B cell (primary cell): Measurements from ENCODE around the gene EXOC7. TPM values are rescaled to one million over a fixed set of nuclear protein-coding genes. Genes with fewer than 3 reads are reported as not detected.

Experiments
- ATAC-seq: fragments of 200-7000 bp; cut with Tn5 transposase; one replicate; pipeline ENCODE4 v1.10.0; 2021; ENCODE audit warnings: low read depth, mild to moderate bottlenecking, moderate number of reproducible peaks, moderate library complexity
- CTCF ChIA-PET: fragments of 350-600 bp; sonication (Branson Sonifier 250); formaldehyde crosslinking; loops from one replicate; lab custom pipeline; 2021; ENCODE audit warnings: antibody characterized with exemption, inconsistent platforms; lab: Charles Lee
- POLR2A ChIA-PET: fragments of 350-600 bp; sonication (Branson Sonifier 250); formaldehyde crosslinking; loops from one replicate; lab custom pipeline; 2021; ENCODE audit warnings: antibody characterized with exemption; lab: Charles Lee
- DNase-seq: peaks from one replicate; pipeline ENCODE4 v3.0.0; 2013
- H2AFZ ChIP-seq: 2 replicates; pipeline ENCODE4 v1.6.1; 2012; ENCODE audit warnings: mild to moderate bottlenecking, low read depth, low read length; ENCODE audit not compliant: insufficient read depth, poor library complexity, severe bottlenecking
- H3K27ac ChIP-seq, 2 donors: 1 replicate in 1 of 2; 2 replicates in 1 of 2; pipeline ENCODE4 v1.5.1; 2012 to 2013; ENCODE audit warnings: low read length in 2 of 2, mild to moderate bottlenecking in 2 of 2, moderate library complexity in 1 of 2
- H3K27me3 ChIP-seq, 4 experiments: fragments of 200-600 bp in 1 of 4; sonication (generic) in 1 of 4; replicated peaks in 1 of 4; 1 replicate in 2 of 4; 2 replicates in 2 of 4; pipeline versions ENCODE4 v1.6.1 to v1.7.0; 2013 to 2016; ENCODE audit warnings: low read length in 3 of 4, mild to moderate bottlenecking in 2 of 4, mixed read lengths in 1 of 4, moderate library complexity in 1 of 4; ENCODE audit not compliant: insufficient read depth in 4 of 4, control insufficient read depth in 3 of 4; ENCODE audit errors: control extremely low read depth in 1 of 4
- H3K36me3 ChIP-seq, 2 experiments: replicated peaks in 1 of 2; 1 replicate in 1 of 2; 2 replicates in 1 of 2; pipeline versions ENCODE4 v1.6.1 to v1.7.1; 2013; ENCODE audit warnings: low read length in 1 of 2; ENCODE audit not compliant: insufficient read depth in 2 of 2, control insufficient read depth in 1 of 2; ENCODE audit errors: control extremely low read depth in 1 of 2, extremely low read depth in 1 of 2
- H3K4me1 ChIP-seq, 2 donors: fragments of 200-600 bp in 1 of 2; sonication (generic) in 1 of 2; 1 replicate in 1 of 2; 2 replicates in 1 of 2; pipeline versions ENCODE4 v1.5.1 to v1.6.1; 2013 to 2017; ENCODE audit warnings: low read length in 2 of 2; ENCODE audit not compliant: control insufficient read depth in 2 of 2, insufficient read depth in 2 of 2
- H3K4me2 ChIP-seq: replicated peaks from 2 replicates; pipeline ENCODE3; 2012; ENCODE audit warnings: mild to moderate bottlenecking, low read depth, low read length; ENCODE audit not compliant: poor library complexity, severe bottlenecking
- H3K4me3 ChIP-seq, 5 experiments: fragments of 200-600 bp in 1 of 5; sonication (generic) in 1 of 5; 1 replicate in 3 of 5; 2 replicates in 2 of 5; pipeline versions ENCODE4 v1.5.1 to v1.7.0; 2011 to 2016; ENCODE audit warnings: low read length in 4 of 5, mild to moderate bottlenecking in 4 of 5, low read depth in 2 of 5, control low read depth in 1 of 5, moderate library complexity in 1 of 5; ENCODE audit not compliant: insufficient read depth in 1 of 5; ENCODE audit errors: control extremely low read depth in 1 of 5, extremely low read depth in 1 of 5
- H3K79me2 ChIP-seq: fragments of 200-600 bp; sonication (generic); one replicate; pipeline ENCODE4 v1.6.0; 2016; ENCODE audit warnings: low read length; ENCODE audit not compliant: control insufficient read depth, insufficient read depth
- H3K9ac ChIP-seq: fragments of 200-600 bp; sonication (generic); 2 replicates; pipeline ENCODE4 v1.6.1; 2017; ENCODE audit warnings: mild to moderate bottlenecking, low read length, moderate library complexity
- H3K9me3 ChIP-seq, 3 donors: one replicate each; pipeline versions ENCODE4 v1.6.1 to v1.7.1; 2013; ENCODE audit warnings: low read length in 2 of 3; ENCODE audit not compliant: control insufficient read depth in 2 of 3, insufficient read depth in 1 of 3; ENCODE audit errors: control extremely low read depth in 1 of 3
- H4K20me1 ChIP-seq: 2 replicates; pipeline ENCODE4 v1.6.0; 2012; ENCODE audit warnings: mild to moderate bottlenecking, low read length; ENCODE audit not compliant: insufficient read depth, control insufficient read depth, poor library complexity, severe bottlenecking
- H3K27ac Mint-ChIP-seq: one replicate; pipeline ENCODE4 v1.8.0; 2021; ENCODE audit warnings: mixed read lengths
- H3K27me3 Mint-ChIP-seq: one replicate; pipeline ENCODE4 v1.8.0; 2021; ENCODE audit warnings: mixed read lengths
- H3K4me1 Mint-ChIP-seq: one replicate; pipeline ENCODE4 v1.8.0; 2021; ENCODE audit warnings: mixed read lengths
- H3K4me3 Mint-ChIP-seq: one replicate; pipeline ENCODE4 v1.8.0; 2021; ENCODE audit warnings: mixed read lengths
- H3K9me3 Mint-ChIP-seq: one replicate; pipeline ENCODE4 v1.8.0; 2022; ENCODE audit warnings: mixed read lengths; ENCODE audit not compliant: insufficient read depth
- CTCF ChIP-seq: fragments of 200-600 bp; IDR thresholded peaks from one replicate; pipeline ENCODE4 v1.8.0; 2022; ENCODE audit warnings: antibody characterized with exemption, mild to moderate bottlenecking
- EZH2 ChIP-seq: IDR thresholded peaks from 2 replicates; pipeline ENCODE4 v1.6.1; 2012; ENCODE audit warnings: borderline replicate concordance, low read depth, mild to moderate bottlenecking, moderate library complexity, low read length; ENCODE audit not compliant: insufficient read depth, poor library complexity, severe bottlenecking
- WGBS: methylation state at CpG from one replicate; pipeline ENCODE4 v1.1.5; 2013; ENCODE audit warnings: missing lambda C conversion rate; ENCODE audit not compliant: insufficient coverage; 5-methylcytosine and 5-hydroxymethylcytosine counted together
- intact Hi-C: fragments of 100-400 bp; cut with micrococcal nuclease; formaldehyde crosslinking; loops from one replicate; pipeline ENCODE4 v1.10.0; 2022
- polyA plus RNA-seq: library from polyadenylated mRNA; depleted of rRNA; stranded (reverse); fragments of >200 nt; gene quantifications from 2 replicates; pipeline ENCODE4 v1.2.3, GENCODE V29; 2012
- total RNA-seq, 2 donors: library from RNA; stranded (reverse); fragments of 120-200 nt in 1 of 2; gene quantifications; 1 replicate in 1 of 2; 2 replicates in 1 of 2; pipeline versions ENCODE4 v1.2.3 to v1.2.4, GENCODE V29; 2013 to 2022

EXOC7 gene
- total and polyA plus RNA-seq, 2 donors (not counting 1 experiment from before 2014, with no cell fraction given) = 105 to 194 TPM

GRCh38 chr17:76145231-76146052, 41.9 kb upstream of the EXOC7 start:
- H3K27me3 ChIP-seq = peaks cover 0 to 10% (median 5%) of the 10 kb centered on the region in 4 experiments
- Mint-ChIP-seq H3K4me1 (peaks cover 60% of the 10 kb centered on the region), H3K27me3 (no peaks in the 10 kb centered on the region), H3K4me3 (peak overlapping the region; percentile 81), H3K9me3 (no peaks in the 10 kb centered on the region), H3K27ac (peak overlapping the region; percentile 95)
- H2AFZ ChIP-seq = peak overlapping the region; percentile 80
- TF ChIP-seq EZH2 (no peak), CTCF (no peak)
- ATAC-seq (peak; percentile 50), DNase-seq (peak; percentile 75)
- no peaks in the 10 kb centered on the region for H3K36me3 ChIP-seq
- peak overlapping the region; percentile 68 to 86 for H3K27ac ChIP-seq
- peaks cover 51 to 67% of the 10 kb centered on the region in 2 donors for H3K4me1 ChIP-seq
- 30% methylated on average over 24 of the region's 25 CpGs for WGBS
- H3K9ac ChIP-seq = peak overlapping the region; percentile 37
- peak overlapping the region in 4 of 5 experiments; percentile 13 to 38 (median 34) for H3K4me3 ChIP-seq
- H3K4me2 ChIP-seq = peak overlapping the region; percentile 71
- ChIA-PET POLR2A (no interaction called here), CTCF (interaction anchor here (0.5 to 0.9 kb wide), 5 partner anchors 23 to 374 kb away, joined by 3 to 4 read pairs (median 3); no protein-coding TSS in a partner anchor)
- peaks cover 0 to 4% (median 0%) of the 10 kb centered on the region in 3 donors for H3K9me3 ChIP-seq
- intact Hi-C loops = no loop called here
- no peaks in the 10 kb centered on the region for H4K20me1 ChIP-seq
- H3K79me2 ChIP-seq = no peaks in the 10 kb centered on the region
